ACHN (cell line): Measurements from ENCODE around the gene MAEA.
"Not testable (repeated sequence)": the region's sequence is repeated elsewhere in the genome, so short reads cannot be mapped to it uniquely, and the experiment has no call there.

Experiments used
- DNase-seq: peaks from one replicate; pipeline ENCODE4 v3.0.0-alpha.2; 2015
- in situ Hi-C: cut with HindIII; loops from 2 replicates; pipeline ENCODE4 v1.10.0; 2017; ENCODE audit warnings: low sequenced_read_pairs, low pct_ligation_motif_present, low pct_unique_long_range_greater_than_20kb

MAEA gene

DNA sequence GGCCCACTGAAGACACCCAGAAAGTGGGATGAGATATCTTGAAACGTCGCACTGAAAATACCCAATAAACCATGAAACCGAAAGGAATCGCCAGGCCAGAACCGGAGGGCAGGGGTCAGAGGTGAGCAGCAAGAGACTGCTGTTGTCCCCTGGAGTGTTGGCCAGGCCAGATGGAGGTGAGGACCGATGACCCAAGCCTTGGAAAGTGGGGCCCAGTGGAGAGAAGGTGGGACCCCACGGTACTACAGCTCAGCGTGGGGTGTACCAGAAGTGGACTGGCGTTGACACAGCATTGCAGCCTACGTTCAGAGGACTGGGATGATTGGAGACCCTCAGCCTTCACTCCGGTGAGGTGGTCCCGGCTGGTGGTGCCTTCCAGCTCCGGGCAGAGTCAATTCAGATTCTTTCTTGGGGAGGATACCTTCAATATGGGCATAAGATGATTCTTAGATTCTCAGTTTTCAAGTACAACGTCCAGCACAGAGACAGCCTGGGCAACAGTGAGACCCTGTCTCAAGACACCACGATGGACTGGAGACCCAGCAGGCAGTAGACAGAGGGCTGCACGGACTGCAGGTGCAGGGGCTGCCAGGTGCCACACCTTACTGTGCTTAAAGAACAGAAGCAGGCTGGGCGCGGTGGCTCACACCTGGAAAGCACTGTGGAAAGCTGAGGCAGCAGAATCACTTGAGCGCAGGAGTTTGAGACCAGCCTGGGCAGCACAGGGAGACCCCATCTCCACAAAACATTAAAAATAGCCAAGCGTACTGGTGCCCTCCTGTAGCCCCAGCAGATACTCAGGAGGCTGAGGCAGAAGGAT is 23.3 kb downstream of the MAEA start:
- in situ Hi-C loops: no loop called here
- DNase-seq: no peak

- in situ Hi-C loops: no loop called here
- DNase-seq: no peak
Observed at GRCh38 chr4:1315306-1315705, 25.6 kb downstream of the MAEA start.

GRCh38 chr4:1315836-1316536 is 26.3 kb downstream of the MAEA start:
- in situ Hi-C loops: no loop called here
- DNase-seq: no peak

DNA sequence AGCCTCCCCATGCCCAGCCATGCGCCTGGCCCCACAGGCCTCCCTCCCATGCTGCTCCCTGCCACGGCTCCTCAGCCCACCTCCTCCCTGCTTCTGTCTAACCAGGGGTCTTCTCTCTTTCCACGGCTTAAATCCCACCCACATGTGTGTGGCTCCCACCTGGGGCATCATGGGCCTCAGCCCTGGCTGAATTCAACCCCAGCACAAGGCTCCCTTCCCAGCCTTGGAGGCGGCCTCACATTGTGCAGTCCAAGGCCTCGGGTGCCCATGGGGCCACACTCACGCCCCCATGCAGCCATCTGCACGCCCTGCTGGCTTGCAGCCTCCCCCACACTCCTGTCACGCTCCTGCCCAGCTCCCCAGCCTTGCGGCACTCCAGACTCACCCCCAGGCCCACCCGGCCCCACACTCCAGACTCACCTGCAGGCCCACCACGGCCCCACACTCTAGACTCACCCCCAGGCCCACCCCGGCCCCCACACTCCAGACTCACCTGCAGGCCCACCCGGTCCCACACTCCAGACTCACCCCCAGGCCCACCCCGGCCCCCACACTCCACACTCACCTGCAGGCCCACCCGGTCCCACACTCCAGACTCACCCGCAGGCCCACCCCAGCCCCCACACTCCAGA is 27.0 kb downstream of the MAEA start:
- no peak for DNase-seq
- in situ Hi-C loops: no loop called here

DNA sequence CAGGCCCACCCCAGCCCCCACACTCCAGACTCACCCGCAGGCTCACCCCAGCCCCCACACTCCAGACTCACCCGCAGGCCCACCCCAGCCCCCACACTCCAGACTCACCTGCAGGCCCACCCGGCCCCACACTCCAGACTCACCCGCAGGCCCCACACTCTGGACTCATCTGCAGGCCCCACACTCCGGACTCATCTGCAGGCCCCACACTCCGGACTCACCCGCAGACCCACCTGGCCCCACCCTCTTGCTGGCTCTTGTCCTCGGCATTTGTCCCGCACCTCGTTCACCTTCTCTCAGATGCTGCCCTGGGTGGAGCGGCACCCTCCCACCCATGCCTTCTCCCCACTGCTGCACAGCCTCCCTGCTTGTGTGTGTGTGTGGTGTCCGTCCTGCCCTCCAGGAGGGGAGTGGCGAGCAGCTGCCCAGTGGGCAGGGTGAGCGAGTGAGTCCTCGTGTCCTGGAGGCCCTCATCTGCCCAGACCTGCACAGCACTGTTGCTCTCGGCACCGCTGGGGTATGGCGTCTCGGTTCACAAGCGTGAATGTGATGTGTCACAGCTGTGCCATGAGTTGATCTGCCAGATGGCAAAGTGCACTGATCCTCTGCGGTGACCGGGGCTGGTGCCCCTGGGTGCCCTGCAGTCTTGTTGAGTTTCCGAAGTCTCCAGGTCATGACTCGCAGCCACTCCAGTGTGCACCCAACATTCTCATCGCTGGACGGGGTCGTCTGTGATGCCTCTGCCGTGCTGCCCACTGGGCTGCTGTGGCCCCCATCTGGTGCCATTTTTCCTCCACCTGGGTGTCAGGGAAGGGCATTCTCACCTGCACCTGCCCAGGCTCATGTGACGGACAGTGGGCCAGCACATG is 27.7 kb downstream of the MAEA start:
- in situ Hi-C loops: no loop called here
- no peak for DNase-seq

DNA sequence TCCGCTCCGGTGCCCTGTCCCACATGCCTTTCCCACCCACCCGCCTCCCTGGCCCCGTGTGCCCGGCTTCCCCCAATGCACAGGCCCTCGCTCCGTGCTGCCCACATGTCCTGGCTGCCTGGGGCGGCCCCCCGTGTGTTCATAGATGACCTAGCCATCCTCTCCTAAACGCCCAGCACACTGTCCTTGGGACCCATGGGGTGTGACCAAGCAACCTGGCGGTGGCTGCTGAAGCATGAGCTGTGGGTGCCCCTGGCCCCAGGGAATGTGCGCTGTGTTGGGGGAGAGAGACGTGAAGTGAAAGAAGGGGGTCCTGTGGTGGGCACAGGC is 28.3 kb downstream of the MAEA start:
- in situ Hi-C loops: no loop called here
- no peak for DNase-seq

DNA sequence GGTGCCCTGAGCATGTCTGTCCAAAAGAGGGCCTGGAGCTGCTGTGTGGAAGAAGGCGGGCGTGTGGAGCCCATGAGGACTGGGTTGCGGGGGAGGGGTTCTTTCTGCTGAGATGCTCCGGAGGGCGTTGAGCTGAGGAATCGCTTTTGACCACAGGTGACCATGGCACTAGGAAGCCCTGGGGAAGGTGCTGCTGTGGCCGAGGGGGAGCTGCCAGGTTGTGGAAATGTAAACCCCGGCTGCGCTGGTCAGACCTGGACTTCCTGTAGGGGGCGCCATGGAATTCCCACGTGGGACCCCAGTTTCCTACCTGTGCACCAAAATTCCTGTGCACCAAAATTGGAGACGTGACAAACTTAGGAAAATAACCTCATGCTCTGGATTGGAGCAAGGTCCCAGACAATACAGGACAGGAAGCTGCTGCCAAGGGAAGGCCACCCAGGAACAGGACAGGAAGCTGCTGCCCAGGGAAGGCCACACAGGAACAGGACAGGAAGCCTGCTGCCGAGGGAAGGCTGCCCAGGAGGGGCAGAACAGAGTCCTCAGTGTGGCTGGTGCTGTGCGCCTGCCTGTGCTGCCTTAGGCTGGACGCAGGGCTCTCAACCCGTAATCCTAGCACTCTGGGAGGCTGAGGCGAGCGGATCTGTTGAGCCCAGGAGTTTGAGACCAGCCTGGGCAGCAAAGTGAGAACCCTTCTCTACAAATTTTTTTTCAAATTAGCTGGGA is 29.0 kb downstream of the MAEA start:
- in situ Hi-C loops: no loop called here
- no peak for DNase-seq

DNA sequence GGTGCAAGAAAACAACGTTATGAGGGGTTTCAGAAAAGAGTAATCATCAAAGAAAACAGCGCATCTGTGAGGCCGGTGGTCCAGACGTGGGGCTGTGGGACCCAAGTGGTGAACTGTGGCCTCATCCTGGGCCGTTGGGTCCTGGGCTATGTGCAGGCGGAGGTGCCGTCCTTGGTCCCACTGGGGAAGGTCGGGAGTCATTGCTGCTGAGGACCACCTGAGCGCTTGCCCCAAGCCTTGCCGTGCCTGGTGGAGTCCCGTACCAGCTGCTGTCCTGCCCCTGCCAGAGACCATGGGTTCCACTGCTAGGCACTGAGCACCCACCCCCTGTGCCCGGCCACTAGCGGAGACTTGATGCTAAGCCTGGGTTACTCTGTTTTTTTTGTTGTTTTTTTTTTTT is 31.8 kb downstream of the MAEA start:
- in situ Hi-C loops: no loop called here
- no peak for DNase-seq

- in situ Hi-C loops: no loop called here
- DNase-seq: no peak
Observed at GRCh38 chr4:1321946-1322650, 32.4 kb downstream of the MAEA start.

DNA sequence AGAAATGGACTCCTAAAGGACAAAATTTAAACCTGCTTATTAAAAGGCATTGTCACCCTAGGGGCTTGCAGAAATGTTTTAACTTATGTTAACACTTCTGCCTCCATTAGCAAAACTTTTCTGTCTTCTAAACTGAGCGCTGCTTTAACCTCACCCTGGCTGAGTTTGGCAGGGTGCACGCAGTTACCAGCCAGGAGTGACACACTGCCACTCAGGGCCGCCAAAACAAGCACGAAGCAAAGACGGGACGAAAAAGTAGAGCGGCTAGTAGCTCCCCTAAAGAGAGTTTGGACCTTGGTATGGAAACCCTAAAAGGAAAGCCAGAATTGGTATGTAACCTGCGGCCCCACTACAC is 33.6 kb downstream of the MAEA start:
- in situ Hi-C loops: no loop called here
- DNase-seq: no peak

DNA sequence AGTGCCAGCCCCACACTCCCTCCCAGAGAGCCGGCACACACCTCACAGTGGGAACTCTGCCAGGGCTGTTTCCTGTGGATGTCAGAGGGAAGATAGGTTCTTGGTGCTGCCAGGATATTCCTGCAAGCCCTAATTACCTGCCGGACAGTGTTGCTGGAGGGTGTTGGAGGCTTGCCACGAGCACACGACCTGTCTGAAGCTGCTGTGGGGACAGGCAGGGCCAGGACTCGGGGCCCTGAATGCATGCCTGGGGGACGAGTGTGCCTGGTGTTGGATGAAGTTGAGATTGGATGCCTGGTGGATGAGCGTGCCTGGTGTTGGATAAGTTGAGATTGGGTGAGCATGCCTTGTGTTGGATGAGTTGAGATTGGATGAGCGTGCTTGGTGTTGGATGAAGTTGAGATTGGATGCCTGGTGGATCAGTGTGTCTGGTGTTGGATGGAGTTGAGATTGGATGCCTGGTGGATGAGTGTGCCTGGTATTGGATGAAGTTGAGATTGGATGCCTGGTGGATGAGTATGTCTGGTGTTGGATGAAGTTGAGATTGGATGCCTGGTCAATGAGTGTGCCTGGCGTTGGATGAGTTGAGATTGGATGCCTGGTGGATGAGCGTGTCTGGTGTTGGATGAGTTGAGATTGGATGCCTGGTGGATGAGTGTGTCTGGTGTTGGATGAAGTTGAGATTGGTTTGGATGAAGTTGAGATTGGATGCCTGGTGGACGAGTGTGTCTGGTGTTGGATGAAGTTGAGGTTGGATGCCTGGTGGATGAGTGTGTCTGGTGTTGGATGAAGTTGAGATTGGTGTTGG is 34.1 kb downstream of the MAEA start:
- DNase-seq: peak; percentile 87
- in situ Hi-C loops: no loop called here

DNA sequence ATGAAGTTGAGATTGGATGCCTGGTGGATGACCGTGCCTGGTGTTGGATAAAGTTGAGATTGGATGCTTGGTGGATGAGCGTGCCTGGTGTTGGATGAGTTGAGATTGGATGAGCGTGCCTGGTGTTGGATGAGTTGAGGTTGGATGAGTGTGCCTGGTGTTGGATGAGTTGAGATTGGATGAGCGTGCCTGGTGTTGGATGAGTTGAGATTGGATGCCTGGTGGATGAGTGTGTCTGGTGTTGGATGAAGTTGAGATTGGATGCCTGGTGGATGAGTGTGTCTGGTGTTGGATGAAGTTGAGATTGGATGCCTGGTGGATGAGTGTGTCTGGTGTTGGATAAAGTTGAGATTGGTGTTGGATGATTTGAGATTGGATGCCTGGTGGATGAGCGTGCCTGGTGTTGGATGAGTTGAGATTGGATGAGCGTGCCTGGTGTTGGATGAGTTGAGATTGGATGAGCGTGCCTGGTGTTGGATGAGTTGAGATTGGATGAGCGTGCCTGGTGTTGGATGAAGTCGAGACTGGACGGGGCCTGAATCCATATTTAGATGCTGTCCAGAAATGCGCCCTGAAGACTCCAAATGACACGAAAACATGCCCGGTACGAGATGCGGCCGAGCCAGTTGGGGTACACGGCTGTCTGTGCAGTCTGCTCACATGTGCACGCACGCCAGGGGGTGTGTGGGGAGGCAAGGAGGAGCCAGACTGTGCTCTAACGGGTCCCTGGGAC is 34.9 kb downstream of the MAEA start:
- peak; percentile 36 for DNase-seq
- in situ Hi-C loops: not testable (repeated sequence)

DNA sequence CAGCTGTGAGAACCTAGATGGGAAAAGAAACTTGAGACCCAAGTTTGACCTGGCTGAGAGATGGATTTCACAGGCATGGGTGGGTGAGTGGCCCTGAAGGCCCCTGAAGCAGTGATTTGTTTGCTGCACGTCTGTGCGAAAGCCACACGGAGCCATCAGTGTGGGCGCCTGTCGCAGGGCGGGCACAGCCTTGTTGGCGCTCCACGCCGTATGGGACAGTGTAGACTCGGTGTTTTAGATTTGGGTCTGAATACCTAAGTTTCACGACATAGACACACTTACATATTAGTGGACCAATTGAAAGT is 35.4 kb downstream of the MAEA start:
- in situ Hi-C loops: no loop called here
- no peak for DNase-seq

GRCh38 chr4:1325681-1326635 is 36.3 kb downstream of the MAEA start:
- no peak for DNase-seq
- in situ Hi-C loops: no loop called here

DNA sequence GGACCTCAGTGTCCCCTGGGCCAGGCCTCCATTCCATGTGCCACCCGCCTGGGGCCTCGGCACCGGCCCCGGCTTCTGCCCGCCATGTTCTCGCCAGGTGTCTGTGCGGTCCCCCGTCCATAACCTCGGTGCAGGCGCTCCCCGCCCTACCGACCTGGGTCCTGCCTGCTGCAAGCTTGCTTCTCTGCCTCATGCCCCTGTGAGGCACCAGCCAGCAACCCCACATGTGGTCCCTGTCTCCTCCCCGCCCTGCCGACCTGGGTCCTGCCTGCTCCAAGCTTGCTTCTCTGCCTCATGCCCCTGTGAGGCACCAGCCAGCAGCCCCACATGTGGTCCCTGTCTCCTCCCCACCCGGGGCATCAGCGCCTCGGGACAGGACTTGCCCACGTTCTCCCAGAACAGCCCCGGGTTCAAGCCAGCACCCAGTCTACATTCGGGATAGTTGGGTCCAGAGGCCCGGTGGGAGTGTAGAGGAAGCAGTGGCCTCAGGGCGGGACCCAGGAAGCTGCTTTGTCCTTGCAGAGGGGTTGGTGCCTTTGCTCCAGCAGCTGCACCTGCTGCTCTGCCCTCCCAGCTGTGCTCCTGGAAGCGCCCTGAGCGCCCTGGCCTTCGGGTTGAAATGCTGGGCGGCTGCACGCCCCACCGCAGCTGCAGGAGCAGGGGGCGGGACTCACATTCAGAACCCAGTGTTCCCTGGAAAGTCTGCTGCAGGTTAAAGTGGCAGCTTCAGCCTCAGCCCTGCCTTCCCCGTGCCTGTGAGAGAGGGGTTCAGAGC is 37.2 kb downstream of the MAEA start:
- in situ Hi-C loops: no loop called here
- no peak for DNase-seq
